ENCODE measurements around the gene PLA2G2D. TPM values are rescaled to one million over a fixed set of nuclear protein-coding genes. Genes with fewer than 3 reads are reported as not detected.
A peak's percentile ranks its signal among the peaks of the same experiment; 100 is the strongest.

PLA2G2D gene
- total and polyA plus RNA-seq, 9 of the 15 experiments (the other 6 are each of a cell fraction or from before 2014, with no cell fraction given): not detected

DNA sequence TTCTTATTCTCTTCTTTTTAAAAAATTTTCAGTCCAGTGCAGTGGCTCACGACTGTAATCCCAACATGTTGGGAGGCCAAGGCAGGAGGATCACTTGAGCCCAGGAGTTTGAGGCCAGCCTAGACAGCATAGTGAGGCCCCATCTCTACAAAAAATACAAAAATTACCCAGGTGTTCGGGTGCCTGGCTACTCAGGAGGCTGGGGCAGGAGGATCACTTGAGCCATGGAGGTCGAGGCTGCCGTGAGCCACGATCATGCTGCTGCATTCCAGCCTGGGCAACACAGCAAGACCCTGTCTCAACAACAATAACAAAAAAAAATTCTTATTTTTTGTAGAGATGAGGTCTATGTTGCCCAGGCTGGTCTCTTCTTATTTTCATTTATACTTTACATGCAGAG lies 7.9 kb downstream of the PLA2G2D start:
- Histone ChIP-seq H3K27ac (ENCODE audit: extremely low read depth, low read depth, low read length) (no peak overlapping the region), H3K4me3 (no peak overlapping the region), H3K36me3 (ENCODE audit: control insufficient read depth, insufficient read depth, low read length) (no peaks in the 10 kb centered on the region), H3K4me1 (replicated peaks in 1 of 2; ENCODE audit: control insufficient read depth in 2 of 2, insufficient read depth in 2 of 2, low read length in 2 of 2) (no peaks in the 10 kb centered on the region; a peak in 1 of 5 replicates), H3K79me2 (ENCODE audit: control insufficient read depth, insufficient read depth, low read length) (no peaks in the 10 kb centered on the region), H4K20me1 (replicated peaks; ENCODE audit: control insufficient read depth, insufficient read depth, low read length) (peaks cover 6% of the 10 kb centered on the region; the same call in 1 of the 2 replicates), H2AFZ (ENCODE audit: low read depth, low read length) (no peak overlapping the region), H3K9me1 (ENCODE audit: control insufficient read depth, insufficient read depth, low read length) (no peaks in the 10 kb centered on the region), H3K27me3 (ENCODE audit: control insufficient read depth in 2 of 2, insufficient read depth in 2 of 2, low read length in 2 of 2) (peaks cover 24 to 66% of the 10 kb centered on the region in 2 experiments), H3K9ac (ENCODE audit: insufficient read depth in 1 of 2, low read depth in 2 of 2, low read length in 2 of 2) (no peak overlapping the region), H3K4me2 (ENCODE audit: insufficient read depth, low read length) (no peak overlapping the region), H3K9me3 (replicated peaks; ENCODE audit: control insufficient read depth, insufficient read depth, low read depth, low read length) (no peaks in the 10 kb centered on the region)
- intact Hi-C loops (cut with micrococcal nuclease) (no loop called here), in situ Hi-C loops (cut with MboI) (no loop called here)
- TF ChIP-seq ESRRA (IDR thresholded peaks at IDR 0.05; ENCODE audit: borderline replicate concordance, low read depth): no peak
- TF ChIP-seq ZNF121 (CRISPR knock-in tag; conservative IDR thresholded peaks at IDR 0.05): peak; percentile 70
- ATAC-seq (no peak), DNase-seq (ENCODE audit: extremely low read depth in 1 of 4, low spot score in 3 of 4) (no peak), FAIRE-seq (no peak)
- BruUV-seq (replicated peaks): no TSS peak
- CTCF ChIA-PET (ENCODE audit: low intra/inter-chr PET ratio): no interaction called here
- 4% methylated on average over 5 of the region's 5 CpGs for WGBS (ENCODE audit: insufficient coverage, low coverage, missing lambda C conversion rate)
- POLR2A ChIA-PET: no interaction called here

DNA sequence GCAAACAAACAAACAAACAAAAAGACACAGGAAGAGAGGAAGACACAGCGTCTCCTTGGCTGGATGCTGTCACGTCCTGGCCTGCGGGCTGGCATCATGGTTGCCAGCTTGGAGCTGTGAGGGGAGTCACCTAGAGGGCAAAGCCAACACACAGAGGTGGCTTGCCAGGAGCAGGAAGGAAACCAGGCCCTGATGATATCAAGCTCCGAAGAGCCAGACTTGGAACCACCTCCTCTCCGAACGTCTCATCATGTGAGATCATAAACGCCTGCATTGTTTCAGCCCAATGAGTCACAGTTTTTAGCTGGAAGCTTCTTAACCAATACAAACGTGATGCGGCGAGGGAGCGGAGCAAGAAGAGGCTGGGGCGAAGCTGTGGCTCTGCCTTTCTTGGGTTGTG lies 8.7 kb downstream of the PLA2G2D start:
- Histone ChIP-seq H3K36me3 (ENCODE audit: control insufficient read depth, insufficient read depth, low read length) (no peaks in the 10 kb centered on the region), H2AFZ (ENCODE audit: low read depth, low read length) (no peak overlapping the region), H3K9me3 (replicated peaks; ENCODE audit: control insufficient read depth, insufficient read depth, low read depth, low read length) (no peaks in the 10 kb centered on the region), H3K4me2 (ENCODE audit: insufficient read depth, low read length) (no peak overlapping the region), H3K4me1 (replicated peaks in 1 of 2; ENCODE audit: control insufficient read depth in 2 of 2, insufficient read depth in 2 of 2, low read length in 2 of 2) (no peaks in the 10 kb centered on the region; a peak in 1 of 5 replicates), H3K9ac (ENCODE audit: insufficient read depth in 1 of 2, low read depth in 2 of 2, low read length in 2 of 2) (no peak overlapping the region), H3K27ac (ENCODE audit: extremely low read depth, low read depth, low read length) (no peak overlapping the region), H3K9me1 (ENCODE audit: control insufficient read depth, insufficient read depth, low read length) (no peaks in the 10 kb centered on the region), H3K27me3 (ENCODE audit: control insufficient read depth in 2 of 2, insufficient read depth in 2 of 2, low read length in 2 of 2) (peaks cover 24 to 58% of the 10 kb centered on the region in 2 experiments), H4K20me1 (replicated peaks; ENCODE audit: control insufficient read depth, insufficient read depth, low read length) (peaks cover 6% of the 10 kb centered on the region; the same call in 1 of the 2 replicates), H3K79me2 (ENCODE audit: control insufficient read depth, insufficient read depth, low read length) (no peaks in the 10 kb centered on the region), H3K4me3 (no peak overlapping the region)
- CTCF ChIA-PET (ENCODE audit: low intra/inter-chr PET ratio): no interaction called here
- DNase-seq (ENCODE audit: extremely low read depth in 1 of 4, low spot score in 3 of 4): peak in 1 of 4 experiments; percentile 27
- intact Hi-C loops (cut with micrococcal nuclease) (no loop called here), in situ Hi-C loops (cut with MboI) (no loop called here)
- WGBS (ENCODE audit: insufficient coverage, low coverage, missing lambda C conversion rate): 1% methylated on average over 12 of the region's 12 CpGs
- BruUV-seq (replicated peaks): no TSS peak
- ATAC-seq: no peak; the same call in 2 of the 3 replicates
- peak; percentile 64 for FAIRE-seq
- POLR2A ChIA-PET: no interaction called here
- TF ChIP-seq BHLHE40 (IDR thresholded peaks at IDR 0.05; ENCODE audit: low read length) (peak; percentile 29; the same call in 1 of the 2 replicates), RBM34 (IDR thresholded peaks at IDR 0.05; ENCODE audit: borderline replicate concordance, insufficient read depth, low read length) (no peak), ZKSCAN3 (CRISPR knock-in tag; IDR thresholded peaks at IDR 0.05) (no peak), E2F4 (CRISPR knock-in tag; IDR thresholded peaks at IDR 0.05; ENCODE audit: low read depth) (no peak), ZNF175 (CRISPR knock-in tag; IDR thresholded peaks at IDR 0.05; ENCODE audit: low read depth) (0 out of 2 replicates have a peak, but pooled peaks have one; percentile 19), JUN (IDR thresholded peaks at IDR 0.05; ENCODE audit: borderline replicate concordance, low read depth, low read length) (peak; percentile 45; the same call in 1 of the 2 replicates), JUN (CRISPR knock-in tag; IDR thresholded peaks at IDR 0.05; ENCODE audit: borderline replicate concordance) (no peak), CSDE1 (IDR thresholded peaks at IDR 0.05) (no peak), JUND (IDR thresholded peaks at IDR 0.05; ENCODE audit: borderline replicate concordance, low read depth, low read length) (peak; percentile 20; the same call in 1 of the 2 replicates), JUND (tag; IDR thresholded peaks at IDR 0.05; ENCODE audit: borderline replicate concordance, low read depth, low read length) (no peak)
- TF ChIP-seq, protein P1, sequence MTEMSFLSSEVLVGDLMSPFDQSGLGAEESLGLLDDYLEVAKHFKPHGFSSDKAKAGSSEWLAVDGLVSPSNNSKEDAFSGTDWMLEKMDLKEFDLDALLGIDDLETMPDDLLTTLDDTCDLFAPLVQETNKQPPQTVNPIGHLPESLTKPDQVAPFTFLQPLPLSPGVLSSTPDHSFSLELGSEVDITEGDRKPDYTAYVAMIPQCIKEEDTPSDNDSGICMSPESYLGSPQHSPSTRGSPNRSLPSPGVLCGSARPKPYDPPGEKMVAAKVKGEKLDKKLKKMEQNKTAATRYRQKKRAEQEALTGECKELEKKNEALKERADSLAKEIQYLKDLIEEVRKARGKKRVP (CRISPR knock-in tag; IDR thresholded peaks at IDR 0.05): no peak
